HG03378 (cell line): ENCODE results near the gene RIMBP3C.
"Not testable (repeated sequence)": the region's sequence is repeated elsewhere in the genome, so short reads cannot be mapped to it uniquely, and the experiment has no call there.

Source experiments
- ATAC-seq: cut with Tn5 transposase; IDR thresholded peaks from one replicate; pipeline ENCODE4 v1.9.1; 2021; ENCODE audit warnings: mild to moderate bottlenecking, moderate library complexity; ENCODE audit not compliant: unreplicated experiment

RIMBP3C gene

GRCh38 chr22:21579474-21579851 lies 28.2 kb upstream of the RIMBP3C start:
- ATAC-seq = no peak

- ATAC-seq = no peak
Observed at GRCh38 chr22:21573750-21574494, 22.7 kb upstream of the RIMBP3C start.

- ATAC-seq = no peak
Observed at GRCh38 chr22:21573293-21573734, 22.1 kb upstream of the RIMBP3C start.

GRCh38 chr22:21571679-21572078 lies 20.4 kb upstream of the RIMBP3C start:
- ATAC-seq = no peak

GRCh38 chr22:21570398-21570797 lies 19.1 kb upstream of the RIMBP3C start:
- ATAC-seq = no peak

- ATAC-seq = no peak
Observed at GRCh38 chr22:21569459-21570170, 18.4 kb upstream of the RIMBP3C start.

GRCh38 chr22:21569076-21569427 lies 17.8 kb upstream of the RIMBP3C start:
- ATAC-seq = not testable (repeated sequence)

GRCh38 chr22:21568347-21569075 lies 17.2 kb upstream of the RIMBP3C start:
- no peak for ATAC-seq

GRCh38 chr22:21567456-21568346 lies 16.4 kb upstream of the RIMBP3C start, which contains the start of gene UBE2L3:
UBE2L3 (plus strand) TSS chr22:21567714; CDS start chr22:21567745, 31 bp downstream.
- ATAC-seq = no peak

GRCh38 chr22:21564411-21564810 lies 13.2 kb upstream of the RIMBP3C start:
- no peak for ATAC-seq

GRCh38 chr22:21563912-21564311 lies 12.7 kb upstream of the RIMBP3C start:
- ATAC-seq = no peak

GRCh38 chr22:21560657-21561056 lies 9.4 kb upstream of the RIMBP3C start:
- ATAC-seq = not testable (repeated sequence)

- not testable (repeated sequence) for ATAC-seq
Observed at GRCh38 chr22:21559345-21560125, 8.3 kb upstream of the RIMBP3C start.

GRCh38 chr22:21550678-21551047 lies 598 bp downstream of the RIMBP3C start:
- not testable (repeated sequence) for ATAC-seq

GRCh38 chr22:21550008-21550677 lies 1.1 kb downstream of the RIMBP3C start:
- ATAC-seq = not testable (repeated sequence)

GRCh38 chr22:21549558-21549957 lies 1.7 kb downstream of the RIMBP3C start:
- ATAC-seq = not testable (repeated sequence)

- not testable (repeated sequence) for ATAC-seq
Observed at GRCh38 chr22:21544432-21545322, 6.6 kb downstream of the RIMBP3C start.

- not testable (repeated sequence) for ATAC-seq
Observed at GRCh38 chr22:21539862-21540261, 11.4 kb downstream of the RIMBP3C start.
